Prostate gland (tissue), 2 donors: Measurements from ENCODE around the gene BNIP5. TPM values are rescaled to one million over a fixed set of nuclear protein-coding genes. Genes with fewer than 3 reads are reported as not detected.

Experiments used
- DNase-seq: peaks from one replicate; pipeline ENCODE4 v3.0.0-alpha.2; 2019; ENCODE audit warnings: low spot score
- H3K27ac ChIP-seq, 2 donors: fragments of 200-600 bp; sonication (generic); 2 replicates each; pipeline ENCODE4 v1.5.1; 2017 to 2019
- H3K27me3 ChIP-seq: fragments of 200-600 bp; sonication (generic); replicated peaks from 2 replicates; pipeline ENCODE4 v1.5.1; 2019; ENCODE audit not compliant: insufficient read depth
- H3K36me3 ChIP-seq, 2 donors: fragments of 200-600 bp; sonication (generic); 1 replicate in 1 of 2; 2 replicates in 1 of 2; pipeline versions ENCODE4 v1.5.1 to v1.8.1; 2017 to 2019
- H3K4me1 ChIP-seq: fragments of 200-600 bp; sonication (generic); replicated peaks from 2 replicates; pipeline ENCODE4 v1.5.1; 2019
- H3K4me3 ChIP-seq, 2 donors: fragments of 200-600 bp; sonication (generic); 2 replicates each; pipeline ENCODE4 v1.5.1; 2017 to 2019
- H3K9me3 ChIP-seq: fragments of 200-600 bp; sonication (generic); 2 replicates; pipeline ENCODE4 v1.5.1; 2017
- POLR2A ChIP-seq: fragments of 450-650 bp; IDR thresholded peaks from one replicate; pipeline ENCODE4 v1.6.1; 2016; ENCODE audit warnings: antibody characterized with exemption, mild to moderate bottlenecking
- POLR2AphosphoS5 ChIP-seq: sonication (generic); formaldehyde crosslinking; IDR thresholded peaks from one replicate; pipeline ENCODE4 v1.6.1; 2017; ENCODE audit warnings: antibody characterized with exemption
- WGBS: methylation state at CpG from one replicate; pipeline ENCODE4 v1.1.5; 2018; 5-methylcytosine and 5-hydroxymethylcytosine counted together
- intact Hi-C: fragments of 100-400 bp; cut with DNase I; formaldehyde crosslinking; loops from one replicate; pipeline ENCODE4 v1.14.2; 2022
- total RNA-seq, 2 donors: library from RNA; depleted of rRNA; stranded (reverse); fragments of >200 nt; gene quantifications; one replicate each; pipeline ENCODE4 v1.1.0, GENCODE V29; 2016
- TF ChIP-seq, protein P1 (sequence below), 4 experiments: fragments of 200-600 bp in 2 of 4; fragments of 450-650 bp in 2 of 4; sonication (generic) in 2 of 4; IDR thresholded peaks; 1 replicate in 3 of 4; 2 replicates in 1 of 4; pipeline ENCODE4 v1.5.1; 2016 to 2019; ENCODE audit warnings: antibody characterized with exemption in 4 of 4, mild to moderate bottlenecking in 2 of 4, moderate library complexity in 2 of 4

The BNIP5 gene
- total RNA-seq, 2 donors from 2014 or later, result 0.34 TPM; not detected in 1

GRCh38 chr6:36268478-36269275 lies 68.0 kb downstream of the BNIP5 start:
- no peak for DNase-seq
- TF ChIP-seq, protein P1, sequence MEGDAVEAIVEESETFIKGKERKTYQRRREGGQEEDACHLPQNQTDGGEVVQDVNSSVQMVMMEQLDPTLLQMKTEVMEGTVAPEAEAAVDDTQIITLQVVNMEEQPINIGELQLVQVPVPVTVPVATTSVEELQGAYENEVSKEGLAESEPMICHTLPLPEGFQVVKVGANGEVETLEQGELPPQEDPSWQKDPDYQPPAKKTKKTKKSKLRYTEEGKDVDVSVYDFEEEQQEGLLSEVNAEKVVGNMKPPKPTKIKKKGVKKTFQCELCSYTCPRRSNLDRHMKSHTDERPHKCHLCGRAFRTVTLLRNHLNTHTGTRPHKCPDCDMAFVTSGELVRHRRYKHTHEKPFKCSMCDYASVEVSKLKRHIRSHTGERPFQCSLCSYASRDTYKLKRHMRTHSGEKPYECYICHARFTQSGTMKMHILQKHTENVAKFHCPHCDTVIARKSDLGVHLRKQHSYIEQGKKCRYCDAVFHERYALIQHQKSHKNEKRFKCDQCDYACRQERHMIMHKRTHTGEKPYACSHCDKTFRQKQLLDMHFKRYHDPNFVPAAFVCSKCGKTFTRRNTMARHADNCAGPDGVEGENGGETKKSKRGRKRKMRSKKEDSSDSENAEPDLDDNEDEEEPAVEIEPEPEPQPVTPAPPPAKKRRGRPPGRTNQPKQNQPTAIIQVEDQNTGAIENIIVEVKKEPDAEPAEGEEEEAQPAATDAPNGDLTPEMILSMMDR (IDR thresholded peaks at IDR 0.05), result no peak
- TF ChIP-seq POLR2A, result no peak
- no peak for TF ChIP-seq POLR2AphosphoS5
- 63% methylated on average over 12 of the region's 12 CpGs for WGBS
- Histone ChIP-seq H3K4me1 (no peaks in the 10 kb centered on the region), H3K36me3 (no peaks in the 10 kb centered on the region), H3K27me3 (no peaks in the 10 kb centered on the region), H3K4me3 (no peak overlapping the region), H3K27ac (no peak overlapping the region), H3K9me3 (no peaks in the 10 kb centered on the region)
- intact Hi-C loops, result no loop called here

DNA sequence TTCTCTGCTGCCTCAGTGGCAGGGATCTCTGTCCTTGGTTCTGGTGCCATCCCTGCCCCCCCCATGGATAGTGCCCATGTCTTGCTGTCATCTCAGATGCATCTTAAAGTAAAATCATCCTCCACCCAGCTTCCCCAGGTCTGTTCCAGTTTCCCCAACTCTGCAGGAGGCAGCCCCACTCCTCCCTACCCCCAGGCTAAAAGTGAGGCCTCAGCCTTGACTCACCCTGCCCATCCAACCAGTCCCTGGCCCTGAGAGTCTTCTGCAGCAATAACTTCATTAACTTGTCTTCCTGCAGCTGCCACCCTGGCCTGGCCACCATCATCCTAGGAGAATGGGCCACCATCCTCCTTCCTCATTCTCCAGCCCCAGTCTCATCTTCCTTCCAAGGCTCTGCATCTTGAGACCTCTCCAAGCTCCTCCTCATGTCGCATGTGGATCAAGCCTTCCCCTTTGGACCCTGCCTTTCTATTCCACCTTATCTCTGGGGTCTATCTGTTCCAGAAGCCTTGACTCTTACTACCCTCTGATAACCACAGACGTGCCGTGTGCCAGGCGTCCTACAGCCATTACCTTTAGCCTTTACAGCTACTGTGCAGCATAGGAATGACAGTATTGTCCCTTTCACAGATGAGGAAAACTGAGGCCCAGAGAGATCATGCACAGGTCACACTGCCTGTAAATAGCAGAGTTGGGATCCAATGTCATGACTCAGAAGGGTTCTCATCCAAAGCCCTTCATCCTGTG lies 68.8 kb downstream of the BNIP5 start:
- WGBS, result 89% methylated on average over 4 of the region's 4 CpGs
- TF ChIP-seq POLR2A (no peak), POLR2AphosphoS5 (no peak)
- TF ChIP-seq, protein P1 (IDR thresholded peaks at IDR 0.05), result no peak
- intact Hi-C loops, result no loop called here
- H3K4me3 ChIP-seq, result no peak overlapping the region
- no peaks in the 10 kb centered on the region for H3K9me3 ChIP-seq
- no peaks in the 10 kb centered on the region for H3K4me1 ChIP-seq
- no peak for DNase-seq
- no peaks in the 10 kb centered on the region for H3K36me3 ChIP-seq
- no peaks in the 10 kb centered on the region for H3K27me3 ChIP-seq
- H3K27ac ChIP-seq, result no peak overlapping the region

- no peaks in the 10 kb centered on the region for H3K36me3 ChIP-seq
- H3K4me3 ChIP-seq, result no peak overlapping the region
- TF ChIP-seq POLR2AphosphoS5 (no peak), POLR2A (no peak)
- TF ChIP-seq, protein P1 (IDR thresholded peaks at IDR 0.05), result no peak
- DNase-seq, result no peak
- intact Hi-C loops, result no loop called here
- no peaks in the 10 kb centered on the region for H3K9me3 ChIP-seq
- H3K4me1 ChIP-seq, result no peaks in the 10 kb centered on the region
- H3K27ac ChIP-seq, result no peak overlapping the region
- WGBS, result 91% methylated on average over 13 of the region's 13 CpGs
- H3K27me3 ChIP-seq, result no peaks in the 10 kb centered on the region
Measured at GRCh38 chr6:36266913-36267644, 69.6 kb downstream of the BNIP5 start.

Other genes with a start within 250 kb of the BNIP5 start
- gene MAPK13, start 206.4 kb downstream of the BNIP5 start, total RNA-seq, result 10 to 100 TPM; 34.6 to 53.5 TPM
- gene BRPF3, start 140.1 kb downstream of the BNIP5 start, total RNA-seq, result 10 to 100 TPM; 33.2 to 72.1 TPM
- gene PNPLA1, start 66.8 kb downstream of the BNIP5 start, total RNA-seq, result 1 to 10 TPM in 1 of 2 donors, not detected in 1; 2.0 TPM
- gene ETV7, start 50.8 kb upstream of the BNIP5 start, total RNA-seq, result 1 to 10 TPM in 1 of 2 donors, under 1 TPM in 1; 0.74 to 1.8 TPM
- gene PXT1, start 106.0 kb upstream of the BNIP5 start, total RNA-seq, result 1 to 10 TPM in 1 of 2 donors, not detected in 1; 6.3 TPM
- gene KCTD20, start 106.1 kb upstream of the BNIP5 start, total RNA-seq, result 10 to 100 TPM; 33.7 to 44.1 TPM
- gene STK38, start 210.6 kb upstream of the BNIP5 start, total RNA-seq, result 10 to 100 TPM; 16.5 to 17.7 TPM